HepG2 (cell line): ENCODE data around the gene RNF168. TPM values are rescaled to one million over a fixed set of nuclear protein-coding genes. Genes with fewer than 3 reads are reported as not detected.

Source experiments
- CHD4 ChIP-seq: fragments of 200-600 bp; sonication (generic); IDR thresholded peaks from 2 replicates; pipeline ENCODE4 v1.7.0; 2017; ENCODE audit warnings: mild to moderate bottlenecking, low read length, borderline replicate concordance
- EZH2 ChIP-seq: conservative IDR thresholded peaks from 2 replicates; pipeline ENCODE4 v1.6.1; 2012; ENCODE audit warnings: mild to moderate bottlenecking, low read depth, low read length, moderate library complexity
- FOXP1 ChIP-seq, 2 experiments: fragments of 450-650 bp in 1 of 2; IDR thresholded peaks; 2 replicates each; pipeline ENCODE4 v1.6.1; 2017 to 2018; ENCODE audit warnings: antibody characterized with exemption in 1 of 2
- RNF2 ChIP-seq: fragments of 450-650 bp; conservative IDR thresholded peaks from 2 replicates; pipeline ENCODE4 v1.6.1; 2016; ENCODE audit warnings: low read depth
- STAT6 ChIP-seq: sonication (generic); formaldehyde crosslinking; IDR thresholded peaks from 2 replicates; pipeline ENCODE4 v1.4.0; 2020; ENCODE audit warnings: missing genetic modification reagents, mild to moderate bottlenecking, borderline replicate concordance
- TARDBP ChIP-seq: sonication (generic); formaldehyde crosslinking; IDR thresholded peaks from 2 replicates; pipeline ENCODE4 v1.8.0; 2022; ENCODE audit warnings: mild to moderate bottlenecking, missing genetic modification reagents
- TEAD2 ChIP-seq: sonication (generic); formaldehyde crosslinking; IDR thresholded peaks from 2 replicates; pipeline ENCODE4 v1.9.0; 2021; ENCODE audit warnings: missing genetic modification reagents
- TFAP4 ChIP-seq: sonication (generic); IDR thresholded peaks from 2 replicates; pipeline ENCODE4 v1.6.1; 2016; ENCODE audit warnings: low read depth, borderline replicate concordance
- ZBTB21 ChIP-seq: sonication (generic); formaldehyde crosslinking; IDR thresholded peaks from 2 replicates; pipeline ENCODE4 v1.4.0; 2020; ENCODE audit warnings: missing genetic modification reagents
- ZNF34 ChIP-seq: sonication (generic); formaldehyde crosslinking; IDR thresholded peaks from 2 replicates; pipeline ENCODE4 v1.4.0; 2020; ENCODE audit warnings: mild to moderate bottlenecking, missing genetic modification reagents, borderline replicate concordance
- ZNF772 ChIP-seq: sonication (generic); formaldehyde crosslinking; IDR thresholded peaks from 2 replicates; pipeline ENCODE4 v1.5.0; 2020; ENCODE audit warnings: mild to moderate bottlenecking, missing genetic modification reagents
- polyA plus RNA-seq, 8 experiments: library from polyadenylated mRNA; depleted of rRNA in 3 of 8; stranded (reverse) in 7 of 8; unstranded in 1 of 8; fragments of >200 nt; fragmentation: Illumina TruSeq in 4 of 8; extraction: Trizol in 4 of 8; gene quantifications; 2 replicates each; pipeline versions ENCODE4 v1.2.1 to v1.2.3, GENCODE V29; 2011 to 2016; ENCODE audit warnings: low read depth in 4 of 8, missing spikeins in 1 of 8, mixed read lengths in 1 of 8; ENCODE audit not compliant: insufficient read depth in 1 of 8
- total RNA-seq, 5 experiments: library from RNA; depleted of rRNA; stranded (reverse); fragments of >200 nt; fragmentation: Illumina TruSeq; extraction: Trizol; gene quantifications; 2 replicates each; pipeline ENCODE4 v1.2.3, GENCODE V29; 2016; ENCODE audit warnings: low read depth in 1 of 5
- TF ChIP-seq, protein P1 (sequence below): IDR thresholded peaks from 2 replicates; pipeline ENCODE4 v1.6.1; 2012; ENCODE audit warnings: low read length, improper control_type of control experiment
- TF ChIP-seq, protein P2 (sequence below): sonication (generic); formaldehyde crosslinking; IDR thresholded peaks from 2 replicates; pipeline ENCODE4 v1.5.0; 2020; ENCODE audit warnings: missing genetic modification reagents
- TF ChIP-seq, protein P3 (sequence below): sonication (generic); formaldehyde crosslinking; IDR thresholded peaks from 2 replicates; pipeline ENCODE4 v1.4.0; 2020; ENCODE audit warnings: missing genetic modification reagents

RNF168 gene
- total and polyA plus RNA-seq, 2 of the 13 experiments (the other 11 are each of a cell fraction or from before 2014, with no cell fraction given), result 3.7 to 22.9 TPM

GRCh38 chr3:196503196-196504076, at the start of gene RNF168 (continued):
- TF ChIP-seq FOXP1 (IDR thresholded peaks at IDR 0.05) (no peak), FOXP1 (CRISPR knock-in tag; IDR thresholded peaks at IDR 0.05) (peak; percentile 12; the same call in 1 of the 2 replicates), ZNF772 (CRISPR knock-in tag) (peak; percentile 57; the same call in 1 of the 2 replicates), EZH2 (no peak), TEAD2 (no peak), STAT6 (CRISPR knock-in tag) (no peak; the same call in 1 of the 2 replicates), ZBTB21 (CRISPR knock-in tag) (peak; percentile 83), TFAP4 (no peak), CHD4 (no peak), RNF2 (no peak), TARDBP (0 out of 2 replicates have a peak, but pooled peaks have one; percentile 23), ZNF34 (no peak)
- TF ChIP-seq, protein P1, sequence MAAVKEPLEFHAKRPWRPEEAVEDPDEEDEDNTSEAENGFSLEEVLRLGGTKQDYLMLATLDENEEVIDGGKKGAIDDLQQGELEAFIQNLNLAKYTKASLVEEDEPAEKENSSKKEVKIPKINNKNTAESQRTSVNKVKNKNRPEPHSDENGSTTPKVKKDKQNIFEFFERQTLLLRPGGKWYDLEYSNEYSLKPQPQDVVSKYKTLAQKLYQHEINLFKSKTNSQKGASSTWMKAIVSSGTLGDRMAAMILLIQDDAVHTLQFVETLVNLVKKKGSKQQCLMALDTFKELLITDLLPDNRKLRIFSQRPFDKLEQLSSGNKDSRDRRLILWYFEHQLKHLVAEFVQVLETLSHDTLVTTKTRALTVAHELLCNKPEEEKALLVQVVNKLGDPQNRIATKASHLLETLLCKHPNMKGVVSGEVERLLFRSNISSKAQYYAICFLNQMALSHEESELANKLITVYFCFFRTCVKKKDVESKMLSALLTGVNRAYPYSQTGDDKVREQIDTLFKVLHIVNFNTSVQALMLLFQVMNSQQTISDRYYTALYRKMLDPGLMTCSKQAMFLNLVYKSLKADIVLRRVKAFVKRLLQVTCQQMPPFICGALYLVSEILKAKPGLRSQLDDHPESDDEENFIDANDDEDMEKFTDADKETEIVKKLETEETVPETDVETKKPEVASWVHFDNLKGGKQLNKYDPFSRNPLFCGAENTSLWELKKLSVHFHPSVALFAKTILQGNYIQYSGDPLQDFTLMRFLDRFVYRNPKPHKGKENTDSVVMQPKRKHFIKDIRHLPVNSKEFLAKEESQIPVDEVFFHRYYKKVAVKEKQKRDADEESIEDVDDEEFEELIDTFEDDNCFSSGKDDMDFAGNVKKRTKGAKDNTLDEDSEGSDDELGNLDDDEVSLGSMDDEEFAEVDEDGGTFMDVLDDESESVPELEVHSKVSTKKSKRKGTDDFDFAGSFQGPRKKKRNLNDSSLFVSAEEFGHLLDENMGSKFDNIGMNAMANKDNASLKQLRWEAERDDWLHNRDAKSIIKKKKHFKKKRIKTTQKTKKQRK, result no peak
- TF ChIP-seq, protein P2, sequence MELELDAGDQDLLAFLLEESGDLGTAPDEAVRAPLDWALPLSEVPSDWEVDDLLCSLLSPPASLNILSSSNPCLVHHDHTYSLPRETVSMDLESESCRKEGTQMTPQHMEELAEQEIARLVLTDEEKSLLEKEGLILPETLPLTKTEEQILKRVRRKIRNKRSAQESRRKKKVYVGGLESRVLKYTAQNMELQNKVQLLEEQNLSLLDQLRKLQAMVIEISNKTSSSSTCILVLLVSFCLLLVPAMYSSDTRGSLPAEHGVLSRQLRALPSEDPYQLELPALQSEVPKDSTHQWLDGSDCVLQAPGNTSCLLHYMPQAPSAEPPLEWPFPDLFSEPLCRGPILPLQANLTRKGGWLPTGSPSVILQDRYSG (CRISPR knock-in tag), result 0 out of 2 replicates have a peak, but pooled peaks have one; percentile 20
- TF ChIP-seq, protein P3, sequence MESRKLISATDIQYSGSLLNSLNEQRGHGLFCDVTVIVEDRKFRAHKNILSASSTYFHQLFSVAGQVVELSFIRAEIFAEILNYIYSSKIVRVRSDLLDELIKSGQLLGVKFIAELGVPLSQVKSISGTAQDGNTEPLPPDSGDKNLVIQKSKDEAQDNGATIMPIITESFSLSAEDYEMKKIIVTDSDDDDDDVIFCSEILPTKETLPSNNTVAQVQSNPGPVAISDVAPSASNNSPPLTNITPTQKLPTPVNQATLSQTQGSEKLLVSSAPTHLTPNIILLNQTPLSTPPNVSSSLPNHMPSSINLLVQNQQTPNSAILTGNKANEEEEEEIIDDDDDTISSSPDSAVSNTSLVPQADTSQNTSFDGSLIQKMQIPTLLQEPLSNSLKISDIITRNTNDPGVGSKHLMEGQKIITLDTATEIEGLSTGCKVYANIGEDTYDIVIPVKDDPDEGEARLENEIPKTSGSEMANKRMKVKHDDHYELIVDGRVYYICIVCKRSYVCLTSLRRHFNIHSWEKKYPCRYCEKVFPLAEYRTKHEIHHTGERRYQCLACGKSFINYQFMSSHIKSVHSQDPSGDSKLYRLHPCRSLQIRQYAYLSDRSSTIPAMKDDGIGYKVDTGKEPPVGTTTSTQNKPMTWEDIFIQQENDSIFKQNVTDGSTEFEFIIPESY (CRISPR knock-in tag), result peak; percentile 28; the same call in 1 of the 2 replicates
